Naive thymus-derived CD4-positive, alpha-beta T cell (primary cell): ENCODE measurements around the gene PKNOX2. TPM values are rescaled to one million over a fixed set of nuclear protein-coding genes. Genes with fewer than 3 reads are reported as not detected.

ENCODE experiments used
- ATAC-seq: fragments of 150-1000 bp; cut with Tn5 transposase; 2 replicates; pipeline ENCODE4 v1.10.0; 2021; ENCODE audit warnings: mild to moderate bottlenecking, moderate library complexity
- CTCF ChIA-PET: fragments of 350-600 bp; sonication (Branson Sonifier 250); formaldehyde crosslinking; loops from one replicate; lab custom pipeline; 2021; ENCODE audit warnings: antibody characterized with exemption; lab: Charles Lee
- POLR2A ChIA-PET: fragments of 350-600 bp; sonication (Branson Sonifier 250); formaldehyde crosslinking; loops from one replicate; lab custom pipeline; 2021; ENCODE audit warnings: antibody characterized with exemption, inconsistent platforms; lab: Charles Lee
- DNase-seq, 9 donors: peaks; one replicate each; pipeline versions ENCODE4 v3.0.0 to v3.0.0-alpha.2; 2020 to 2022; ENCODE audit warnings: mixed read lengths in 1 of 9
- H3K27ac ChIP-seq: one replicate; pipeline ENCODE4 v1.7.0; 2013; ENCODE audit warnings: mild to moderate bottlenecking, low read depth, low read length, moderate library complexity
- H3K27me3 ChIP-seq, 2 donors: one replicate each; pipeline ENCODE4 v1.7.0; 2013; ENCODE audit warnings: low read length in 2 of 2, mild to moderate bottlenecking in 2 of 2, moderate library complexity in 2 of 2; ENCODE audit not compliant: control insufficient read depth in 2 of 2, insufficient read depth in 2 of 2
- H3K36me3 ChIP-seq, 3 experiments: 1 replicate in 2 of 3; 2 replicates in 1 of 3; pipeline ENCODE4 v1.7.0; 2013; ENCODE audit warnings: low read length in 3 of 3, mild to moderate bottlenecking in 3 of 3, moderate library complexity in 1 of 3; ENCODE audit not compliant: insufficient read depth in 3 of 3, control insufficient read depth in 2 of 3
- H3K4me1 ChIP-seq, 2 donors: one replicate each; pipeline ENCODE4 v1.7.0; 2013; ENCODE audit warnings: low read length in 2 of 2, mild to moderate bottlenecking in 2 of 2, moderate library complexity in 1 of 2; ENCODE audit not compliant: control insufficient read depth in 2 of 2, insufficient read depth in 2 of 2
- H3K4me3 ChIP-seq: 2 replicates; pipeline ENCODE4 v1.7.0; 2013; ENCODE audit warnings: mild to moderate bottlenecking, low read length
- H3K9me3 ChIP-seq, 3 experiments: 1 replicate in 2 of 3; 2 replicates in 1 of 3; pipeline ENCODE4 v1.7.0; 2013; ENCODE audit warnings: low read length in 3 of 3; ENCODE audit not compliant: control insufficient read depth in 2 of 3
- H3K27ac Mint-ChIP-seq, 9 donors: one replicate each; pipeline ENCODE4 v1.8.0; 2020 to 2022; ENCODE audit warnings: mixed read lengths in 9 of 9, mild to moderate bottlenecking in 8 of 9, moderate library complexity in 5 of 9, inconsistent platforms in 2 of 9
- H3K27me3 Mint-ChIP-seq, 5 donors: one replicate each; pipeline ENCODE4 v1.8.0; 2021 to 2022; ENCODE audit warnings: mixed read lengths in 5 of 5, mild to moderate bottlenecking in 1 of 5
- H3K36me3 Mint-ChIP-seq, 5 donors: one replicate each; pipeline ENCODE4 v1.8.0; 2020 to 2022; ENCODE audit warnings: mixed read lengths in 5 of 5, mild to moderate bottlenecking in 3 of 5, inconsistent platforms in 1 of 5
- H3K4me1 Mint-ChIP-seq, 7 donors: one replicate each; pipeline ENCODE4 v1.8.0; 2020 to 2022; ENCODE audit warnings: mixed read lengths in 7 of 7, mild to moderate bottlenecking in 3 of 7, inconsistent platforms in 1 of 7
- H3K4me3 Mint-ChIP-seq, 10 donors: one replicate each; pipeline ENCODE4 v1.8.0; 2020 to 2022; ENCODE audit warnings: mild to moderate bottlenecking in 10 of 10, mixed read lengths in 10 of 10, moderate library complexity in 6 of 10, inconsistent platforms in 2 of 10
- H3K9me3 Mint-ChIP-seq, 11 donors: one replicate each; pipeline ENCODE4 v1.8.0; 2020 to 2022; ENCODE audit warnings: mixed read lengths in 11 of 11, mild to moderate bottlenecking in 4 of 11, inconsistent platforms in 1 of 11, moderate library complexity in 1 of 11
- intact Hi-C, 2 donors: fragments of 100-400 bp; cut with micrococcal nuclease; formaldehyde crosslinking; loops; one replicate each; pipeline ENCODE4 v1.15.1; 2023
- polyA plus RNA-seq, 2 donors: library from polyadenylated mRNA; unstranded; fragments of 300-500 nt; fragmentation: Illumina TruSeq; gene quantifications; one replicate each; pipeline ENCODE4 v1.2.3, GENCODE V29; 2021
- total RNA-seq, 6 experiments: library from RNA in 5 of 6; stranded (reverse) in 5 of 6; gene quantifications; 1 replicate in 5 of 6; 2 replicates in 1 of 6; pipeline ENCODE4 v1.2.3 and lab custom pipeline; 2021 to 2026

Gene PKNOX2
- total and polyA plus RNA-seq, 7 experiments from 2014 or later, result not detected

GRCh38 chr11:125168918-125169456, 4.4 kb downstream of the PKNOX2 start:
- intact Hi-C loops, result no loop called here
- no peaks in the 10 kb centered on the region for H3K36me3 ChIP-seq
- ChIA-PET CTCF (no interaction called here), POLR2A (no interaction called here)
- no peak for DNase-seq
- H3K9me3 ChIP-seq, result no peaks in the 10 kb centered on the region
- H3K9me3 Mint-ChIP-seq, result no peaks in the 10 kb centered on the region
- no peak overlapping the region for H3K4me3 ChIP-seq
- H3K27me3 ChIP-seq, result peaks cover 12 to 24% of the 10 kb centered on the region in 2 donors
- H3K4me1 Mint-ChIP-seq, result peaks cover 15 to 21% (median 16%) of the 10 kb centered on the region in 7 donors
- ATAC-seq, result no peak
- no peak overlapping the region for H3K27ac ChIP-seq
- H3K27ac Mint-ChIP-seq, result no peak overlapping the region
- peaks cover 0 to 6% (median 0%) of the 10 kb centered on the region in 5 donors for H3K36me3 Mint-ChIP-seq
- H3K4me1 ChIP-seq, result peaks cover 12 to 17% of the 10 kb centered on the region in 2 donors
- peak overlapping the region in 1 of 10 donors; percentile 46 for H3K4me3 Mint-ChIP-seq
- peaks cover 61 to 82% (median 70%) of the 10 kb centered on the region in 5 donors for H3K27me3 Mint-ChIP-seq

- no peak overlapping the region for H3K27ac Mint-ChIP-seq
- Histone ChIP-seq H3K36me3 (no peaks in the 10 kb centered on the region), H3K27ac (no peak overlapping the region), H3K27me3 (peaks cover 12 to 24% of the 10 kb centered on the region in 2 donors), H3K4me3 (no peak overlapping the region), H3K4me1 (peaks cover 12 to 17% of the 10 kb centered on the region in 2 donors), H3K9me3 (no peaks in the 10 kb centered on the region)
- CTCF ChIA-PET, result no interaction called here
- intact Hi-C loops, result no loop called here
- POLR2A ChIA-PET, result no interaction called here
- H3K27me3 Mint-ChIP-seq, result peaks cover 60 to 85% (median 72%) of the 10 kb centered on the region in 5 donors
- H3K36me3 Mint-ChIP-seq, result peaks cover 0 to 6% (median 0%) of the 10 kb centered on the region in 5 donors
- H3K4me1 Mint-ChIP-seq, result peaks cover 10 to 17% (median 14%) of the 10 kb centered on the region in 7 donors
- no peaks in the 10 kb centered on the region for H3K9me3 Mint-ChIP-seq
- DNase-seq (no peak), ATAC-seq (no peak)
- H3K4me3 Mint-ChIP-seq, result no peak overlapping the region
These were observed 5.5 kb downstream of the PKNOX2 start for GRCh38 chr11:125170001-125170509.

GRCh38 chr11:125170510-125171031, 6.0 kb downstream of the PKNOX2 start:
- Histone ChIP-seq H3K36me3 (no peaks in the 10 kb centered on the region), H3K9me3 (no peaks in the 10 kb centered on the region), H3K4me3 (no peak overlapping the region), H3K27me3 (peaks cover 12 to 21% of the 10 kb centered on the region in 2 donors), H3K27ac (no peak overlapping the region), H3K4me1 (peaks cover 9 to 14% of the 10 kb centered on the region in 2 donors)
- H3K4me1 Mint-ChIP-seq, result peaks cover 7 to 14% (median 12%) of the 10 kb centered on the region in 7 donors
- H3K27ac Mint-ChIP-seq, result no peak overlapping the region
- intact Hi-C loops, result no loop called here
- no peak overlapping the region for H3K4me3 Mint-ChIP-seq
- peaks cover 62 to 87% (median 74%) of the 10 kb centered on the region in 5 donors for H3K27me3 Mint-ChIP-seq
- no peak for ATAC-seq
- CTCF ChIA-PET, result no interaction called here
- H3K9me3 Mint-ChIP-seq, result no peaks in the 10 kb centered on the region
- no peak for DNase-seq
- peaks cover 0 to 6% (median 0%) of the 10 kb centered on the region in 5 donors for H3K36me3 Mint-ChIP-seq
- POLR2A ChIA-PET, result no interaction called here

GRCh38 chr11:125171974-125172373, 7.4 kb downstream of the PKNOX2 start:
- Histone ChIP-seq H3K27me3 (peaks cover 8% of the 10 kb centered on the region in 2 donors), H3K4me1 (no peaks in the 10 kb centered on the region), H3K4me3 (no peak overlapping the region), H3K9me3 (no peaks in the 10 kb centered on the region), H3K27ac (no peak overlapping the region), H3K36me3 (no peaks in the 10 kb centered on the region)
- peaks cover 59 to 85% (median 72%) of the 10 kb centered on the region in 5 donors for H3K27me3 Mint-ChIP-seq
- POLR2A ChIA-PET, result no interaction called here
- CTCF ChIA-PET, result no interaction called here
- ATAC-seq (no peak), DNase-seq (no peak)
- H3K4me1 Mint-ChIP-seq, result peaks cover 0 to 4% (median under 1%) of the 10 kb centered on the region in 7 donors
- intact Hi-C loops, result no loop called here
- peaks cover 0 to 5% (median 0%) of the 10 kb centered on the region in 5 donors for H3K36me3 Mint-ChIP-seq
- no peak overlapping the region for H3K4me3 Mint-ChIP-seq
- no peak overlapping the region for H3K27ac Mint-ChIP-seq
- H3K9me3 Mint-ChIP-seq, result no peaks in the 10 kb centered on the region

- no peak overlapping the region for H3K4me3 ChIP-seq
- intact Hi-C loops, result no loop called here
- DNase-seq (no peak), ATAC-seq (no peak)
- H3K27ac ChIP-seq, result no peak overlapping the region
- Mint-ChIP-seq H3K4me3 (no peak overlapping the region), H3K36me3 (peaks cover 0 to 5% (median 0%) of the 10 kb centered on the region in 5 donors), H3K27me3 (peaks cover 57 to 75% (median 72%) of the 10 kb centered on the region in 5 donors), H3K4me1 (peaks cover 0 to 2% (median 0%) of the 10 kb centered on the region in 7 donors), H3K27ac (no peak overlapping the region), H3K9me3 (no peaks in the 10 kb centered on the region)
- CTCF ChIA-PET, result no interaction called here
- no peaks in the 10 kb centered on the region for H3K4me1 ChIP-seq
- H3K36me3 ChIP-seq, result no peaks in the 10 kb centered on the region
- peaks cover 7 to 8% of the 10 kb centered on the region in 2 donors for H3K27me3 ChIP-seq
- POLR2A ChIA-PET, result no interaction called here
- H3K9me3 ChIP-seq, result no peaks in the 10 kb centered on the region
These were observed 8.5 kb downstream of the PKNOX2 start for GRCh38 chr11:125173027-125173426.

GRCh38 chr11:125173556-125173955, 9.0 kb downstream of the PKNOX2 start:
- Mint-ChIP-seq H3K27ac (no peak overlapping the region), H3K36me3 (peaks cover 0 to 5% (median 0%) of the 10 kb centered on the region in 5 donors), H3K4me3 (no peak overlapping the region), H3K9me3 (no peaks in the 10 kb centered on the region), H3K27me3 (peaks cover 52 to 69% (median 67%) of the 10 kb centered on the region in 5 donors), H3K4me1 (peaks cover 0 to 2% (median 0%) of the 10 kb centered on the region in 7 donors)
- H3K36me3 ChIP-seq, result no peaks in the 10 kb centered on the region
- intact Hi-C loops, result no loop called here
- no peak overlapping the region for H3K27ac ChIP-seq
- peaks cover 5 to 6% of the 10 kb centered on the region in 2 donors for H3K27me3 ChIP-seq
- DNase-seq, result no peak
- ChIA-PET POLR2A (no interaction called here), CTCF (no interaction called here)
- H3K4me1 ChIP-seq, result no peaks in the 10 kb centered on the region
- H3K9me3 ChIP-seq, result no peaks in the 10 kb centered on the region
- H3K4me3 ChIP-seq, result no peak overlapping the region
- ATAC-seq, result no peak
